SK-N-SH (cell line): ENCODE measurements around the gene RGS4. TPM values are rescaled to one million over a fixed set of nuclear protein-coding genes. Genes with fewer than 3 reads are reported as not detected.
A peak's percentile ranks its signal among the peaks of the same experiment; 100 is the strongest.

Experiments used
- CTCF ChIA-PET: fragments of 300-600, 350-600 bp; formaldehyde crosslinking; extraction: SDS; loops from one replicate; lab custom pipeline; 2021; lab: Yijun Ruan, JAX
- POLR2A ChIA-PET: fragments of 350-600 bp; sonication (Branson Sonifier 250); formaldehyde crosslinking; extraction: SDS; loops from one replicate; lab custom pipeline; 2020; ENCODE audit warnings: antibody characterized with exemption, inconsistent platforms; lab: Yijun Ruan, JAX
- DNase-seq: peaks from one replicate; pipeline ENCODE4 v3.0.0; 2012
- H2AFZ ChIP-seq: fragments of 200-600 bp; sonication (generic); 2 replicates; pipeline ENCODE4 v1.8.1; 2016; ENCODE audit warnings: antibody characterized with exemption, mild to moderate bottlenecking, low read depth
- H3F3A ChIP-seq: fragments of 200-600 bp; sonication (generic); replicated peaks from 2 replicates; pipeline ENCODE3; 2016; ENCODE audit warnings: antibody characterized with exemption, mild to moderate bottlenecking; ENCODE audit not compliant: insufficient read depth
- H3K27ac ChIP-seq, 2 experiments: fragments of 200-500 bp in 1 of 2; fragments of 200-600 bp in 1 of 2; sonication (Bioruptor generic) in 1 of 2; sonication (generic), shearing (Covaris generic) in 1 of 2; 2 replicates each; pipeline versions ENCODE4 v1.5.1 to v1.6.1; 2014 to 2016; ENCODE audit warnings: low read depth in 2 of 2, inconsistent platforms in 1 of 2, low read length in 1 of 2, mild to moderate bottlenecking in 1 of 2, mixed read lengths in 1 of 2
- H3K27me3 ChIP-seq: fragments of 200-600 bp; sonication (generic), shearing (Covaris generic); 2 replicates; pipeline ENCODE4 v1.6.1; 2016; ENCODE audit warnings: mixed run types; ENCODE audit not compliant: insufficient read depth
- H3K36me3 ChIP-seq, 2 experiments: fragments of 200-500 bp in 1 of 2; fragments of 200-600 bp in 1 of 2; sonication (Bioruptor generic) in 1 of 2; sonication (generic) in 1 of 2; replicated peaks in 1 of 2; 2 replicates each; pipeline versions ENCODE3 to v1.5.1; 2014 to 2016; ENCODE audit warnings: low read length in 1 of 2, mild to moderate bottlenecking in 1 of 2; ENCODE audit not compliant: insufficient read depth in 2 of 2, control insufficient read depth in 1 of 2
- H3K4me1 ChIP-seq, 2 experiments: fragments of 200-500 bp in 1 of 2; fragments of 200-600 bp in 1 of 2; sonication (Bioruptor generic) in 1 of 2; sonication (generic), shearing (Covaris generic) in 1 of 2; 2 replicates each; pipeline versions ENCODE4 v1.5.1 to v1.6.1; 2014 to 2016; ENCODE audit warnings: low read depth in 1 of 2, low read length in 1 of 2, mixed run types in 1 of 2; ENCODE audit not compliant: insufficient read depth in 2 of 2, control insufficient read depth in 1 of 2
- H3K4me2 ChIP-seq: fragments of 200-600 bp; sonication (generic), shearing (Covaris generic); 2 replicates; pipeline ENCODE4 v1.6.1; 2017; ENCODE audit warnings: mixed run types
- H3K4me3 ChIP-seq, 2 experiments: fragments of 200-500 bp in 1 of 2; fragments of 200-600 bp in 1 of 2; sonication (Bioruptor generic) in 1 of 2; sonication (generic), shearing (Covaris generic) in 1 of 2; 2 replicates each; pipeline versions ENCODE4 v1.5.1 to v1.8.1; 2014 to 2016; ENCODE audit warnings: low read depth in 2 of 2, inconsistent platforms in 1 of 2, low read length in 1 of 2, mild to moderate bottlenecking in 1 of 2, mixed read lengths in 1 of 2, moderate library complexity in 1 of 2
- H3K79me2 ChIP-seq: fragments of 200-600 bp; sonication (generic); 2 replicates; pipeline ENCODE4 v1.8.1; 2017; ENCODE audit warnings: mild to moderate bottlenecking; ENCODE audit not compliant: insufficient read depth
- H3K9ac ChIP-seq: fragments of 200-600 bp; sonication (generic); 2 replicates; pipeline ENCODE4 v1.6.1; 2017; ENCODE audit warnings: mixed run types
- H3K9me2 ChIP-seq: fragments of 200-600 bp; sonication (generic); 2 replicates; pipeline ENCODE4 v1.6.1; 2017; ENCODE audit warnings: mixed run types
- H3K9me3 ChIP-seq: fragments of 200-600 bp; sonication (generic); 2 replicates; pipeline ENCODE4 v1.6.1; 2017; ENCODE audit warnings: mixed run types, mild to moderate bottlenecking, moderate library complexity
- H4K20me1 ChIP-seq: fragments of 200-600 bp; sonication (generic); 2 replicates; pipeline ENCODE4 v1.6.1; 2017; ENCODE audit warnings: mild to moderate bottlenecking, mixed run types; ENCODE audit not compliant: insufficient read depth
- CHD2 ChIP-seq: fragments of 150-350 bp; IDR thresholded peaks from 2 replicates; pipeline ENCODE4 v1.6.1; 2018; ENCODE audit warnings: low read length; ENCODE audit not compliant: partially characterized antibody
- EP300 ChIP-seq, 2 experiments: IDR thresholded peaks; 2 replicates each; pipeline versions ENCODE4 v1.4.0 to v1.6.1; 2012; ENCODE audit warnings: borderline replicate concordance in 1 of 2, low read depth in 1 of 2, low read length in 1 of 2
- EZH2phosphoT487 ChIP-seq: fragments of 200-600 bp; sonication (generic); IDR thresholded peaks from 2 replicates; pipeline ENCODE4 v1.6.1; 2017; ENCODE audit warnings: low read depth, mixed run types, mild to moderate bottlenecking, antibody characterized with exemption, moderate library complexity, borderline replicate concordance
- FOSL2 ChIP-seq: IDR thresholded peaks from 2 replicates; pipeline ENCODE4 v1.4.0; 2012; ENCODE audit warnings: low read depth, mild to moderate bottlenecking, moderate library complexity, borderline replicate concordance
- FOXM1 ChIP-seq: IDR thresholded peaks from 2 replicates; pipeline ENCODE4 v1.4.0; 2012; ENCODE audit warnings: low read depth, mild to moderate bottlenecking
- GABPA ChIP-seq: IDR thresholded peaks from 2 replicates; pipeline ENCODE4 v1.4.0; 2012; ENCODE audit warnings: low read depth, mild to moderate bottlenecking
- GATA2 ChIP-seq: sonication (generic); formaldehyde crosslinking; IDR thresholded peaks from 2 replicates; pipeline ENCODE4 v1.5.0; 2020; ENCODE audit warnings: mild to moderate bottlenecking, missing genetic modification reagents
- JUND ChIP-seq: IDR thresholded peaks from 2 replicates; pipeline ENCODE4 v1.4.0; 2012
- MEF2A ChIP-seq: IDR thresholded peaks from 2 replicates; pipeline ENCODE4 v1.4.0; 2012; ENCODE audit warnings: low read depth, borderline replicate concordance
- NFIC ChIP-seq: IDR thresholded peaks from 2 replicates; pipeline ENCODE4 v1.4.0; 2012; ENCODE audit warnings: borderline replicate concordance
- NRF1 ChIP-seq: IDR thresholded peaks from 2 replicates; pipeline ENCODE4 v1.6.1; 2012; ENCODE audit warnings: low read depth, mild to moderate bottlenecking, low read length
- RAD21 ChIP-seq: IDR thresholded peaks from 2 replicates; pipeline ENCODE4 v1.6.1; 2012; ENCODE audit warnings: mild to moderate bottlenecking, low read length
- RCOR1 ChIP-seq: fragments of 150-350 bp; IDR thresholded peaks from 2 replicates; pipeline ENCODE4 v1.6.1; 2017; ENCODE audit warnings: antibody characterized with exemption, low read length
- SMC3 ChIP-seq: IDR thresholded peaks from 2 replicates; pipeline ENCODE4 v1.6.1; 2012; ENCODE audit warnings: low read depth, low read length, improper control_type of control experiment
- TCF12 ChIP-seq: IDR thresholded peaks from 2 replicates; pipeline ENCODE4 v1.4.0; 2012
- TEAD4 ChIP-seq: IDR thresholded peaks from 2 replicates; pipeline ENCODE4 v1.4.0; 2012; ENCODE audit warnings: mild to moderate bottlenecking, borderline replicate concordance; ENCODE audit not compliant: insufficient read depth
- YY1 ChIP-seq: IDR thresholded peaks from 2 replicates; pipeline ENCODE4 v1.4.0; 2012; ENCODE audit warnings: low read depth, mild to moderate bottlenecking
- WGBS: methylation state at CpG from one replicate; pipeline ENCODE4 v1.1.6; 2017; ENCODE audit warnings: low lambda C conversion rate; 5-methylcytosine and 5-hydroxymethylcytosine counted together
- polyA plus RNA-seq, 3 experiments: library from polyadenylated mRNA; depleted of rRNA; stranded (reverse); fragments of >200 nt; gene quantifications; 2 replicates each; pipeline ENCODE4 v1.2.3, GENCODE V29; 2012
- TF ChIP-seq, protein P1 (sequence below): IDR thresholded peaks from 2 replicates; pipeline ENCODE4 v1.6.1; 2012; ENCODE audit warnings: mild to moderate bottlenecking, low read depth, low read length, moderate library complexity
- TF ChIP-seq, protein P2 (sequence below): fragments of 200-600 bp; sonication (generic); IDR thresholded peaks from 2 replicates; pipeline ENCODE4 v1.6.1; 2017; ENCODE audit warnings: antibody characterized with exemption, mild to moderate bottlenecking, moderate library complexity
- TF ChIP-seq, protein P3 (sequence below): IDR thresholded peaks from 2 replicates; pipeline ENCODE4; 2012
- TF ChIP-seq, protein P4 (sequence below): IDR thresholded peaks from 2 replicates; pipeline ENCODE4 v1.4.0; 2012; ENCODE audit warnings: low read depth

Gene RGS4
- polyA plus RNA-seq, 1 of the 3 experiments (the other 2 are of a cell fraction) = 124 TPM

DNA sequence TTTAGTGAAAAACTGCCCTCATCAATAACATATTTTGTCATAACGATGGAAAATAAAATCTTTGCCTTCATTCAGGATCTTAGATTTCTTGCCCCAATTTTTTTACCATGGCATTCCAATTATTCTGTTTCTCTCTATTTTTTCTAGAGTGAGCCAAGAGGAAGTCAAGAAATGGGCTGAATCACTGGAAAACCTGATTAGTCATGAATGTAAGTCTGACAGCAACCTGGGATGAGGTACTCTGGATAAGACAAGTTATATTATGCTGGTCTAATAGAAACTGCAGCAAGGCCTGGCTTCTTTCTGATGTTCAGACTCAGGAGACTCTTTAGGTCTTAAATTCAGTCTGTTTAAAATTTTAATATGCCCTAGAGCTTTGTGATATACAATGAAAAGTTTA lies 3.5 kb downstream of the RGS4 start:
- Histone ChIP-seq H3K27me3 (no peaks in the 10 kb centered on the region), H3F3A (peaks cover 77% of the 10 kb centered on the region), H3K9me3 (no peaks in the 10 kb centered on the region), H3K27ac (peak overlapping the region; percentile 91 to 99), H4K20me1 (peaks cover 11% of the 10 kb centered on the region; the same call in 1 of the 2 replicates)
- WGBS = 13% methylated on average over 1 of the region's 1 CpG
- TF ChIP-seq GATA2 (CRISPR knock-in tag) = no peak
- TF ChIP-seq RAD21 = no peak
- TF ChIP-seq EZH2phosphoT487 = no peak
- no peak for TF ChIP-seq YY1
- TF ChIP-seq TCF12 = 0 out of 2 replicates have a peak, but pooled peaks have one; percentile 24
- no peak for TF ChIP-seq RCOR1
- TF ChIP-seq, protein P1, sequence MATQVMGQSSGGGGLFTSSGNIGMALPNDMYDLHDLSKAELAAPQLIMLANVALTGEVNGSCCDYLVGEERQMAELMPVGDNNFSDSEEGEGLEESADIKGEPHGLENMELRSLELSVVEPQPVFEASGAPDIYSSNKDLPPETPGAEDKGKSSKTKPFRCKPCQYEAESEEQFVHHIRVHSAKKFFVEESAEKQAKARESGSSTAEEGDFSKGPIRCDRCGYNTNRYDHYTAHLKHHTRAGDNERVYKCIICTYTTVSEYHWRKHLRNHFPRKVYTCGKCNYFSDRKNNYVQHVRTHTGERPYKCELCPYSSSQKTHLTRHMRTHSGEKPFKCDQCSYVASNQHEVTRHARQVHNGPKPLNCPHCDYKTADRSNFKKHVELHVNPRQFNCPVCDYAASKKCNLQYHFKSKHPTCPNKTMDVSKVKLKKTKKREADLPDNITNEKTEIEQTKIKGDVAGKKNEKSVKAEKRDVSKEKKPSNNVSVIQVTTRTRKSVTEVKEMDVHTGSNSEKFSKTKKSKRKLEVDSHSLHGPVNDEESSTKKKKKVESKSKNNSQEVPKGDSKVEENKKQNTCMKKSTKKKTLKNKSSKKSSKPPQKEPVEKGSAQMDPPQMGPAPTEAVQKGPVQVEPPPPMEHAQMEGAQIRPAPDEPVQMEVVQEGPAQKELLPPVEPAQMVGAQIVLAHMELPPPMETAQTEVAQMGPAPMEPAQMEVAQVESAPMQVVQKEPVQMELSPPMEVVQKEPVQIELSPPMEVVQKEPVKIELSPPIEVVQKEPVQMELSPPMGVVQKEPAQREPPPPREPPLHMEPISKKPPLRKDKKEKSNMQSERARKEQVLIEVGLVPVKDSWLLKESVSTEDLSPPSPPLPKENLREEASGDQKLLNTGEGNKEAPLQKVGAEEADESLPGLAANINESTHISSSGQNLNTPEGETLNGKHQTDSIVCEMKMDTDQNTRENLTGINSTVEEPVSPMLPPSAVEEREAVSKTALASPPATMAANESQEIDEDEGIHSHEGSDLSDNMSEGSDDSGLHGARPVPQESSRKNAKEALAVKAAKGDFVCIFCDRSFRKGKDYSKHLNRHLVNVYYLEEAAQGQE = no peak
- no peak for TF ChIP-seq GABPA
- TF ChIP-seq, protein P2, sequence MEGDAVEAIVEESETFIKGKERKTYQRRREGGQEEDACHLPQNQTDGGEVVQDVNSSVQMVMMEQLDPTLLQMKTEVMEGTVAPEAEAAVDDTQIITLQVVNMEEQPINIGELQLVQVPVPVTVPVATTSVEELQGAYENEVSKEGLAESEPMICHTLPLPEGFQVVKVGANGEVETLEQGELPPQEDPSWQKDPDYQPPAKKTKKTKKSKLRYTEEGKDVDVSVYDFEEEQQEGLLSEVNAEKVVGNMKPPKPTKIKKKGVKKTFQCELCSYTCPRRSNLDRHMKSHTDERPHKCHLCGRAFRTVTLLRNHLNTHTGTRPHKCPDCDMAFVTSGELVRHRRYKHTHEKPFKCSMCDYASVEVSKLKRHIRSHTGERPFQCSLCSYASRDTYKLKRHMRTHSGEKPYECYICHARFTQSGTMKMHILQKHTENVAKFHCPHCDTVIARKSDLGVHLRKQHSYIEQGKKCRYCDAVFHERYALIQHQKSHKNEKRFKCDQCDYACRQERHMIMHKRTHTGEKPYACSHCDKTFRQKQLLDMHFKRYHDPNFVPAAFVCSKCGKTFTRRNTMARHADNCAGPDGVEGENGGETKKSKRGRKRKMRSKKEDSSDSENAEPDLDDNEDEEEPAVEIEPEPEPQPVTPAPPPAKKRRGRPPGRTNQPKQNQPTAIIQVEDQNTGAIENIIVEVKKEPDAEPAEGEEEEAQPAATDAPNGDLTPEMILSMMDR = no peak
- TF ChIP-seq CHD2 = no peak
- no peak; the same call in 1 of the 2 replicates for TF ChIP-seq NFIC
- TF ChIP-seq MEF2A = no peak
- no peak for TF ChIP-seq NRF1
- peak; percentile 66 for TF ChIP-seq JUND
- no peak for TF ChIP-seq SMC3
- peak; percentile 21; the same call in 1 of the 2 replicates for TF ChIP-seq TEAD4
- no peak for TF ChIP-seq FOXM1
- peak; percentile 72; the same call in 1 of the 2 replicates for TF ChIP-seq FOSL2
- TF ChIP-seq, protein P3, sequence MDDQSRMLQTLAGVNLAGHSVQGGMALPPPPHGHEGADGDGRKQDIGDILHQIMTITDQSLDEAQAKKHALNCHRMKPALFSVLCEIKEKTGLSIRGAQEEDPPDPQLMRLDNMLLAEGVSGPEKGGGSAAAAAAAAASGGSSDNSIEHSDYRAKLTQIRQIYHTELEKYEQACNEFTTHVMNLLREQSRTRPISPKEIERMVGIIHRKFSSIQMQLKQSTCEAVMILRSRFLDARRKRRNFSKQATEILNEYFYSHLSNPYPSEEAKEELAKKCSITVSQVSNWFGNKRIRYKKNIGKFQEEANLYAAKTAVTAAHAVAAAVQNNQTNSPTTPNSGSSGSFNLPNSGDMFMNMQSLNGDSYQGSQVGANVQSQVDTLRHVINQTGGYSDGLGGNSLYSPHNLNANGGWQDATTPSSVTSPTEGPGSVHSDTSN = peak; percentile 31; the same call in 1 of the 2 replicates
- peak in 1 of 2 experiments; percentile 51; a peak in 1 of 4 replicates for TF ChIP-seq EP300 (IDR thresholded peaks at IDR 0.05; ENCODE audit: borderline replicate concordance in 1 of 2, low read depth in 1 of 2, low read length in 1 of 2)
- TF ChIP-seq, protein P4, sequence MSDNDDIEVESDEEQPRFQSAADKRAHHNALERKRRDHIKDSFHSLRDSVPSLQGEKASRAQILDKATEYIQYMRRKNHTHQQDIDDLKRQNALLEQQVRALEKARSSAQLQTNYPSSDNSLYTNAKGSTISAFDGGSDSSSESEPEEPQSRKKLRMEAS = no peak
- TF ChIP-seq, all 33 proteins: peak for 6
- Histone ChIP-seq H3K4me2 (peak overlapping the region; percentile 85), H3K79me2 (peaks cover 62% of the 10 kb centered on the region), H2AFZ (no peak overlapping the region), H3K9me2 (no peaks in the 10 kb centered on the region), H3K4me1 (peaks cover 36% of the 10 kb centered on the region in 2 experiments; a peak in 3 of 4 replicates), H3K4me3 (peak overlapping the region; percentile 69 to 82), H3K9ac (peak overlapping the region; percentile 95), H3K36me3 (peaks cover 66 to 70% of the 10 kb centered on the region in 2 experiments)
- DNase-seq = no peak
- POLR2A ChIA-PET = interaction anchor here (0.5 to 8.7 kb wide), 8 partner anchors 69 to 242 kb away, joined by 3 to 450 read pairs (median 8); partner anchors contain the start of gene RGS5
- CTCF ChIA-PET = interaction anchor here (0.7 to 8.4 kb wide), 16 partner anchors 47 to 243 kb away, joined by 3 to 120 read pairs (median 4); no protein-coding TSS in a partner anchor
